Suppressor macrophage treated with lipopolysaccharide for 4 hours (primary cell): Measurements from ENCODE around the gene ISYNA1.

ENCODE experiments used
- DNase-seq: peaks from one replicate; pipeline ENCODE4 v3.0.0-alpha.2; 2020

The ISYNA1 gene

GRCh38 chr19:18466354-18466753 is 28.4 kb upstream of the ISYNA1 start:
- no peak for DNase-seq

GRCh38 chr19:18465964-18466339 is 28.0 kb upstream of the ISYNA1 start:
- DNase-seq = no peak

GRCh38 chr19:18465214-18465963 is 27.5 kb upstream of the ISYNA1 start:
- no peak for DNase-seq

GRCh38 chr19:18464646-18465045 is 26.7 kb upstream of the ISYNA1 start:
- DNase-seq = no peak

GRCh38 chr19:18461471-18461870 is 23.5 kb upstream of the ISYNA1 start:
- DNase-seq = no peak

- no peak for DNase-seq
Observed at GRCh38 chr19:18460900-18461299, 23.0 kb upstream of the ISYNA1 start.

- no peak for DNase-seq
Observed at GRCh38 chr19:18457483-18458331, 19.8 kb upstream of the ISYNA1 start.

GRCh38 chr19:18456974-18457373 is 19.0 kb upstream of the ISYNA1 start:
- DNase-seq = no peak

- DNase-seq = no peak
Observed at GRCh38 chr19:18456279-18456678, 18.3 kb upstream of the ISYNA1 start.

GRCh38 chr19:18453269-18454024 is 15.5 kb upstream of the ISYNA1 start:
- no peak for DNase-seq

GRCh38 chr19:18452386-18452785 is 14.5 kb upstream of the ISYNA1 start:
- DNase-seq = no peak

- DNase-seq = peak; percentile 82
Observed at GRCh38 chr19:18450931-18451836, 13.3 kb upstream of the ISYNA1 start.

GRCh38 chr19:18450021-18450930 is 12.3 kb upstream of the ISYNA1 start:
- no peak for DNase-seq

GRCh38 chr19:18449552-18449951 is 11.6 kb upstream of the ISYNA1 start:
- DNase-seq = no peak

- DNase-seq = no peak
Observed at GRCh38 chr19:18446811-18447359, 9.0 kb upstream of the ISYNA1 start.

- DNase-seq = no peak
Observed at GRCh38 chr19:18446145-18446810, 8.3 kb upstream of the ISYNA1 start.

- DNase-seq = no peak
Observed at GRCh38 chr19:18445262-18445948, 7.5 kb upstream of the ISYNA1 start.

GRCh38 chr19:18444513-18444912 is 6.6 kb upstream of the ISYNA1 start:
- DNase-seq = no peak

GRCh38 chr19:18443831-18444230 is 5.9 kb upstream of the ISYNA1 start:
- no peak for DNase-seq

- no peak for DNase-seq
Observed at GRCh38 chr19:18443406-18443805, 5.5 kb upstream of the ISYNA1 start.
